Testis (tissue), 3 donors: ENCODE measurements around the gene EPGN. TPM values are rescaled to one million over a fixed set of nuclear protein-coding genes. Genes with fewer than 3 reads are reported as not detected.
"Not testable (repeated sequence)": the region's sequence is repeated elsewhere in the genome, so short reads cannot be mapped to it uniquely, and the experiment has no call there.

Experiments used
- DNase-seq: peaks from one replicate; pipeline ENCODE4 v3.0.0-alpha.2; 2019
- H3K27ac ChIP-seq, 2 donors: fragments of 200-600 bp; sonication (generic); one replicate each; pipeline ENCODE4 v1.5.1; 2019
- H3K27me3 ChIP-seq: fragments of 200-600 bp; sonication (generic); one replicate; pipeline ENCODE4 v1.5.1; 2019
- H3K36me3 ChIP-seq: fragments of 200-600 bp; sonication (generic); one replicate; pipeline ENCODE4 v1.5.1; 2017; ENCODE audit warnings: low read depth; ENCODE audit errors: missing control alignments
- H3K4me1 ChIP-seq: fragments of 200-600 bp; sonication (generic); one replicate; pipeline ENCODE4 v1.5.1; 2019
- H3K4me3 ChIP-seq, 2 donors: fragments of 200-600 bp; sonication (generic); one replicate each; pipeline ENCODE4 v1.5.1; 2017 to 2019
- H3K9me3 ChIP-seq: fragments of 200-600 bp; sonication (generic); one replicate; pipeline ENCODE4 v1.5.1; 2017
- POLR2A ChIP-seq: fragments of 450-650 bp; IDR thresholded peaks from one replicate; pipeline ENCODE4 v1.6.1; 2017; ENCODE audit warnings: antibody characterized with exemption, mild to moderate bottlenecking, moderate library complexity
- WGBS, 2 donors: methylation state at CpG; one replicate each; pipeline ENCODE4 v1.1.5; 2018; 5-methylcytosine and 5-hydroxymethylcytosine counted together
- intact Hi-C: fragments of 100-400 bp; cut with DNase I; formaldehyde crosslinking; loops from one replicate; pipeline ENCODE4 v1.15.1; 2023; ENCODE audit warnings: low total_unique reads
- polyA plus RNA-seq: library from polyadenylated mRNA; stranded (reverse); fragments of 350-450 nt; fragmentation: Illumina TruSeq; extraction: RNeasy Lipid Tissue Mini Kit (QIAGEN cat#74804); gene quantifications from one replicate; pipeline ENCODE4 v1.2.3, GENCODE V29; 2014; ENCODE audit warnings: low read depth, low replicate concordance; ENCODE audit not compliant: insufficient read depth
- total RNA-seq, 2 donors: library from RNA; depleted of rRNA; stranded (reverse); fragments of >200 nt; gene quantifications; one replicate each; pipeline ENCODE4 v1.2.3, GENCODE V29; 2016
- TF ChIP-seq, protein P1 (sequence below), 3 experiments: fragments of 450-650 bp in 2 of 3; fragments of 200-600 bp in 1 of 3; sonication (generic) in 1 of 3; IDR thresholded peaks; one replicate each; pipeline ENCODE4 v1.5.1; 2016 to 2019; ENCODE audit warnings: antibody characterized with exemption in 3 of 3, mild to moderate bottlenecking in 2 of 3, moderate library complexity in 1 of 3

The EPGN gene
- total and polyA plus RNA-seq, 3 donors from 2014 or later = 0.25 to 1.7 TPM; not detected in 1

DNA sequence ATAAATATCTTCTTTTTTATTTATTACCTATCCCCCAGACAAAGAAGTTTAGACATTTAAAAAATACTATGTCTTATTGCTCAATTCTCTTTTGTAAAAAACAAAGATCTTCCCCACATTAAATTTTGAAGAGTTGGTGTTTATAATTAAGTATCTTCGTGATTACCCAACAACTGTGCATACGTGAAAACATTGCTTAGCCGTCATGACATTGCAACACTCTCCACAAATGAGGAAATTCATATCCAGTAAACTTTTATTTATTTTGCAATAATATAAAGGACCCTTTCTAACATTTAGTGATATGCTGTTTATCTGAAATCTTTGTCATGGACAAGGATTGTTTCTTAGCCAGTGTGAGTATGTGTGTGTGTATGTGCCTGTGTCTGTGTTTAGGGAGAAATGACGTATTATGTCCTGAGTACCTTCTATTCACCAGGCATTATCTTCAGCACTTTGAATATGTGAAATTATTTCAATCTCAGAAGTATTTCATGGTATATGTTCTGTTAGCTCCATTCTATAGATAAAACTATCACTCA, 30.6 kb downstream of the EPGN start:
- intact Hi-C loops = no loop called here
- TF ChIP-seq, protein P1, sequence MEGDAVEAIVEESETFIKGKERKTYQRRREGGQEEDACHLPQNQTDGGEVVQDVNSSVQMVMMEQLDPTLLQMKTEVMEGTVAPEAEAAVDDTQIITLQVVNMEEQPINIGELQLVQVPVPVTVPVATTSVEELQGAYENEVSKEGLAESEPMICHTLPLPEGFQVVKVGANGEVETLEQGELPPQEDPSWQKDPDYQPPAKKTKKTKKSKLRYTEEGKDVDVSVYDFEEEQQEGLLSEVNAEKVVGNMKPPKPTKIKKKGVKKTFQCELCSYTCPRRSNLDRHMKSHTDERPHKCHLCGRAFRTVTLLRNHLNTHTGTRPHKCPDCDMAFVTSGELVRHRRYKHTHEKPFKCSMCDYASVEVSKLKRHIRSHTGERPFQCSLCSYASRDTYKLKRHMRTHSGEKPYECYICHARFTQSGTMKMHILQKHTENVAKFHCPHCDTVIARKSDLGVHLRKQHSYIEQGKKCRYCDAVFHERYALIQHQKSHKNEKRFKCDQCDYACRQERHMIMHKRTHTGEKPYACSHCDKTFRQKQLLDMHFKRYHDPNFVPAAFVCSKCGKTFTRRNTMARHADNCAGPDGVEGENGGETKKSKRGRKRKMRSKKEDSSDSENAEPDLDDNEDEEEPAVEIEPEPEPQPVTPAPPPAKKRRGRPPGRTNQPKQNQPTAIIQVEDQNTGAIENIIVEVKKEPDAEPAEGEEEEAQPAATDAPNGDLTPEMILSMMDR (IDR thresholded peaks at IDR 0.05) = no peak
- no peak for TF ChIP-seq POLR2A
- H3K4me3 ChIP-seq = no peak overlapping the region
- no peaks in the 10 kb centered on the region for H3K9me3 ChIP-seq
- no peaks in the 10 kb centered on the region for H3K36me3 ChIP-seq
- DNase-seq = no peak
- 78 to 83% methylated on average over 4 of the region's 4 CpGs for WGBS, 2 donors
- no peaks in the 10 kb centered on the region for H3K27me3 ChIP-seq
- no peaks in the 10 kb centered on the region for H3K4me1 ChIP-seq
- no peak overlapping the region for H3K27ac ChIP-seq

DNA sequence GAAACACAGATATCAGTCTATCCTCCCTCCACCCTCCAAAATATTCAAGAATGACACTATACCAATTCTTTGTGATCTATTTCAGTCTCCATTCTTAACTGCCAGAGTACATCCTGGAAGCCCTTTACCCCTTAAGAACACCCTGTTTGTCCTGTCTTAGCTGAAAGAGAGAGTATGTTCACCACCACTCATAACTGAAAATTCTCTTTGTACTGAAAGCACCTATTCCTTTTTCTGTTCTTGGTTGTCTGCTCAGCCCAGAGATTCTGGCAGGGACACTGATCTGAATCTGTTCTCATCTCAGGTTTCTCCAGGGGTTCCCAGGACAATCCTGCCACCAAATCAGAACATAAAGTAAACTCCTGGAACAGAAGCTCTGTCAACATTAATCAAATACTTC, 31.2 kb downstream of the EPGN start:
- Histone ChIP-seq H3K4me1 (no peaks in the 10 kb centered on the region), H3K36me3 (no peaks in the 10 kb centered on the region), H3K9me3 (no peaks in the 10 kb centered on the region), H3K4me3 (no peak overlapping the region), H3K27me3 (no peaks in the 10 kb centered on the region), H3K27ac (no peak overlapping the region)
- intact Hi-C loops = no loop called here
- DNase-seq = no peak
- no peak for TF ChIP-seq POLR2A
- TF ChIP-seq, protein P1 (IDR thresholded peaks at IDR 0.05) = no peak

DNA sequence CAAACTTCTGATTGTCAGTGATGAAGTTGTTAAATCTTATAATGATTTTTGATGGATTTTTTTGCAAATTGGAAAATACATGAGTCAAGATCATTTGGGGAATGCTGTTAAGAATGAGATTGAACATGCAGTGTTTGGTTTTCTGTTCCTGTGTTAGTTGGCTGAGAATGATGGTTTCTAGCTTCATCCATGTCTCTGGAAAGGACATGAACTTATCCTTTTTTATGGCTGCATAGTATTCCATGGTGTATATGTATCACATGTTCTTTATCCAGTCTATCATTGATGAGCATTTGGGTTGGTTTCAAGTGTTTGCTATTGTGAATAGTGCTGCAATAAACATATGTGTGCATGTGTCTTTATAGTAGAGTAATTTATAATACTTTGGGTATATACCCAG, 32.2 kb downstream of the EPGN start:
- H3K9me3 ChIP-seq, H3K4me3 ChIP-seq, H3K27ac ChIP-seq, H3K4me1 ChIP-seq, intact Hi-C loops, H3K27me3 ChIP-seq, H3K36me3 ChIP-seq, DNase-seq: not testable (repeated sequence)

DNA sequence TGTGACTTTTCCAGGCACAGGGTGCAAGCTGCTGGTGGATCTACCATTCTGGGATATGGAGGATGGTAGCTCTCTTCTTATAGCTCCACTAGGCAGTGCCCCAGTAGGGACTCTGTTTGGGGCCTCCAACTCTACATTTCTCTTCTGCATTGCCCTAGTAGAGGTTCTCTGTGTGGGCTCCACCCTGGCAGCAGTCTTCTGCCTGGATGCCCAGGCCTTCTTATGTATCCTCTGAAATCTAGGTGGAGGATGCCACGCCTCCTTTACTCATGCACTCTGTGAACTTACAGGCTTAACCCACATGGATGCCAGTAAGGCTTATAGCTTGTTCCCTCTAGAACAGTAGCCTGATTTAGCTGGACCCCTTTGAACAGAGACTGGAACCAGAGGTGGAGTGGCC, 35.8 kb downstream of the EPGN start:
- Histone ChIP-seq H3K4me3 (no peak overlapping the region), H3K9me3 (no peaks in the 10 kb centered on the region), H3K4me1 (no peaks in the 10 kb centered on the region), H3K27ac (no peak overlapping the region), H3K27me3 (no peaks in the 10 kb centered on the region), H3K36me3 (no peaks in the 10 kb centered on the region)
- 82 to 91% methylated on average over 1 of the region's 1 CpG for WGBS, 2 donors
- intact Hi-C loops = no loop called here
- DNase-seq = no peak
- TF ChIP-seq, protein P1 (IDR thresholded peaks at IDR 0.05) = no peak
- TF ChIP-seq POLR2A = no peak

DNA sequence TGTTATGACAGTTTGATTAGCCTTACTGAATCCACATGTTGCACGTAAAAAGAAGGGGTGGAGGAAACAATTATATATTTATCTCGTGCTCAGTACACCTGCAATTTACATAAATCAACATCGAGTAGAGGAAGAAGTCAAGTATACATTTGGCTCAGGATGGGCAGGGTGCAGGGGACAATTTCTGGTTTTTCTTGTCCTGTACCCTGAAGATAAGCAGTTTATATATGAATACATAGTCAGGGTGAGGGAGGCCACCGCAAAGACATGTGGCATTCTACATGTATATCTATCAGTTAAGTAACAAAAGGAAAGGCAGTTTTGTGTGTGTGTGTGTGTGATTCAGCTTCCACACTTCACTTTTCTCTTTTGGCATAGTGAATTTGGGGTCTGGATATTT, 45.6 kb downstream of the EPGN start:
- H3K9me3 ChIP-seq = no peaks in the 10 kb centered on the region
- H3K4me1 ChIP-seq = no peaks in the 10 kb centered on the region
- no peaks in the 10 kb centered on the region for H3K36me3 ChIP-seq
- no peaks in the 10 kb centered on the region for H3K27me3 ChIP-seq
- no peak overlapping the region for H3K4me3 ChIP-seq
- intact Hi-C loops = no loop called here
- TF ChIP-seq POLR2A = no peak
- TF ChIP-seq, protein P1 (IDR thresholded peaks at IDR 0.05) = no peak
- H3K27ac ChIP-seq = no peak overlapping the region
- WGBS, 2 donors = 75 to 80% methylated on average over 4 of the region's 4 CpGs
- no peak for DNase-seq
